Measurements from ENCODE around the gene VSIR. TPM values are rescaled to one million over a fixed set of nuclear protein-coding genes. Genes with fewer than 3 reads are reported as not detected.
A peak's percentile ranks its signal among the peaks of the same experiment; 100 is the strongest.

VSIR gene
- 4.2 and 14.4 TPM in 2 replicates for total RNA-seq (2011; cell fraction: chromatin; rRNA removed; ENCODE audit: low replicate concordance)
- 9.6 and 14.8 TPM in 2 replicates for total RNA-seq (2011; cell fraction: nucleolus; rRNA removed)
- 9.2 and 10.6 TPM in 2 replicates for total RNA-seq (2011; cell fraction: nucleoplasm; rRNA removed)
- total RNA-seq (2014; rRNA removed) (12.7 and 13.1 TPM in 2 replicates), total RNA-seq (2014; rRNA removed; fragmentation: Illumina TruSeq; extraction: Trizol) (2.4 and 3.0 TPM in 2 replicates), total RNA-seq (2015; rRNA removed; fragmentation: Illumina TruSeq; extraction: Trizol) (20.1 and 20.5 TPM in 2 replicates), total RNA-seq (2021) (15.2 and 15.7 TPM in 2 replicates), polyA plus RNA-seq (2011; rRNA removed) (6.3 and 7.9 TPM in 2 replicates), polyA plus RNA-seq (2014; fragmentation: Illumina TruSeq; extraction: Trizol) (12.1 and 15.1 TPM in 2 replicates), polyA plus RNA-seq (2014; fragmentation: Nextera tagmentation; extraction: Ambion mirVana) (under 1 TPM; 0.14 to 0.41 TPM), polyA plus RNA-seq (2014; rRNA removed) (9.3 and 12.6 TPM in 2 replicates), polyA minus RNA-seq (2011; rRNA and poly(A)+ RNA removed) (2.1 and 6.2 TPM in 2 replicates), Bru-seq, nascent RNA (percentile 57 among the genes with signal in this experiment), BruChase-seq, experiment 1, labeled RNA remaining after a 2-hour chase (percentile 50 among the genes with signal in this experiment), BruChase-seq, experiment 2, labeled RNA remaining after a 6-hour chase (percentile 48 among the genes with signal in this experiment)
- polyA plus RNA-seq (2011; cell fraction: cytosol; rRNA removed) = 4.8 and 19.8 TPM in 2 replicates
- 7.5 and 24.7 TPM in 2 replicates for polyA plus RNA-seq (2011; cell fraction: nucleus; rRNA removed)
- polyA plus RNA-seq (2012) = 17.5 and 209 TPM in 2 replicates
- 4.9 and 8.1 TPM in 2 replicates for polyA minus RNA-seq (2011; cell fraction: cytosol; rRNA and poly(A)+ RNA removed)
- 6.1 and 8.9 TPM in 2 replicates for polyA minus RNA-seq (2011; cell fraction: nucleus; rRNA and poly(A)+ RNA removed)
- long read RNA-seq, experiment 1, full-length matches to known transcripts = 2 of 8 reads
- long read RNA-seq, experiment 1, partial matches to known transcripts = 6 of 8 reads
- long read RNA-seq, experiment 1, other reads (novel, unspliced or antisense) = 0 of 8 reads
- long read RNA-seq, experiment 2, full-length matches to known transcripts = 2 of 10 reads
- long read RNA-seq, experiment 2, partial matches to known transcripts = 2 of 10 reads
- long read RNA-seq, experiment 2, other reads (novel, unspliced or antisense) = 6 of 10 reads
- long read RNA-seq, experiment 3, full-length matches to known transcripts = 3 of 5 reads
- long read RNA-seq, experiment 3, partial matches to known transcripts = 1 of 5 reads
- long read RNA-seq, experiment 3, other reads (novel, unspliced or antisense) = 1 of 5 reads

DNA sequence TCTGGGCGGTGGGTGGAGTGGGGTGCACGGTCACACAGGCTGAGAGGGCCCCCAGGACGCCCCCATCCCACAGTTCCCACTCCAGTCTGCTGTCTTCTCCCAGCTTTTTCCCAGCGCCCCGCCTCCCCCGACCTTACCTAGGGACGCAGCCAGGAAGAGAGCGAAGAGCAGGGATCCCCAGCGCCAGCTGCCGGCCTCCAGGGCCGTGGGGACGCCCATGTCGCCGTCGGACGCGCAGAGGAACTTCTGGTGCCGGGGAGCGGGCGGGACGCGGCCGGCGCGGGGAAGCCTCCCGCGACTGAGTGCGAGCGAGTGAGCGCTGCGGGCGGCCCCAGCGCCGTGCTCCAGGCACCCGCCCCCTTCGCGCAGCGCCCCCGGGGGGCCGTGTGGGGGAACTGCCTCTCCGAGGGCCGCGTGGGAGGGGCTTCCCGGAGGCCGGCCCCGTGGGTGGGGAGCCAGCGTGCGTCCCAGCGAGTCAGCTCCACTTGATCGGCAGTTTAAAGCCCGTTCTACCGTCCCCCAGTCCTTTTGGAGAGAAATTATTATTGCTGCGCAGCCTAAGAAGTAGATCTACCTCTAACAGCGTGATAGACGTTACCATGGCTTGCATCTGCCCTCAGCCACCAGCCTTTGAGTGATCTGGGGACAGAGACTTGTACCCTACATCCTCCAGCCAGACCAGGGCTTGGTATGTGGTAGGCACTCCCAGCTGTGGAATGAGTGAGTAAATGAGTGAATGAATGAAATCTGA, at the start of gene VSIR:
TSS of gene VSIR (minus strand) at position 300 of the 751 bp plus-strand sequence. CDS start at position 219, 81 bp downstream.
- H3K9me1 ChIP-seq (ENCODE audit: control insufficient read depth, insufficient read depth, low read length) = no peaks in the 10 kb centered on the region
- WGBS (ENCODE audit: insufficient coverage, low coverage, missing lambda C conversion rate) = 2% methylated on average over 51 of the region's 55 CpGs
- ChIA-PET CTCF (ENCODE audit: low intra/inter-chr PET ratio) (interaction anchor here (0.7 to 1.4 kb wide), 2 partner anchors 33 to 123 kb away, joined by 3 to 5 read pairs; no protein-coding TSS in a partner anchor), POLR2A (interaction anchor here (0.5 to 2.3 kb wide), 16 partner anchors 9 to 286 kb away, joined by 3 to 12 read pairs (median 3); no protein-coding TSS in a partner anchor)
- H3K27me3 ChIP-seq (ENCODE audit: control insufficient read depth in 2 of 2, insufficient read depth in 2 of 2, low read length in 2 of 2) = no peaks in the 10 kb centered on the region
- no peaks in the 10 kb centered on the region; the same call in 2 of the 3 replicates for H3K79me2 ChIP-seq (ENCODE audit: control insufficient read depth, insufficient read depth, low read length)
- ATAC-seq = peak; percentile 97
- H3K9me3 ChIP-seq (replicated peaks; ENCODE audit: control insufficient read depth, insufficient read depth, low read depth, low read length) = no peaks in the 10 kb centered on the region
- H4K20me1 ChIP-seq (replicated peaks; ENCODE audit: control insufficient read depth, insufficient read depth, low read length) = 0 out of 2 replicates have a peak, but pooled peaks cover 3% of the 10 kb centered on the region
- H3K27ac ChIP-seq (ENCODE audit: extremely low read depth, low read depth, low read length) = no peak within 1 kb of the TSS; the same call in 2 of the 3 replicates
- peak; percentile 92 to 100 (median 98) for DNase-seq (ENCODE audit: extremely low read depth in 1 of 4, low spot score in 3 of 4)
- H3K9ac ChIP-seq (ENCODE audit: insufficient read depth in 1 of 2, low read depth in 2 of 2, low read length in 2 of 2) = peak within 1 kb of the TSS; percentile 49 to 90
- no TSS peak for BruUV-seq (replicated peaks)
- H2AFZ ChIP-seq (ENCODE audit: low read depth, low read length) = peak within 1 kb of the TSS; percentile 90
- peak within 1 kb of the TSS; percentile 49 for H3K4me3 ChIP-seq
- in situ Hi-C loops (cut with MboI) = no loop called here
- FAIRE-seq = peak; percentile 90
- H3K4me1 ChIP-seq (replicated peaks in 1 of 2; ENCODE audit: control insufficient read depth in 2 of 2, insufficient read depth in 2 of 2, low read length in 2 of 2) = peaks cover 28 to 35% of the 10 kb centered on the region in 2 experiments
- intact Hi-C loops (cut with micrococcal nuclease) = no loop called here
- H3K36me3 ChIP-seq (ENCODE audit: control insufficient read depth, insufficient read depth, low read length) = no peaks in the 10 kb centered on the region
- peak within 1 kb of the TSS; percentile 88 for H3K4me2 ChIP-seq (ENCODE audit: insufficient read depth, low read length)
- TF ChIP-seq YY1 (IDR thresholded peaks at IDR 0.05; ENCODE audit: borderline replicate concordance in 1 of 3, control insufficient read depth in 1 of 3, extremely low read depth in 1 of 3, insufficient read depth in 3 of 3, insufficient read length in 1 of 3, insufficient replicate concordance in 2 of 3, low read depth in 1 of 3, low read length in 2 of 3) = peak in 2 of 3 experiments; percentile 56 to 57
- 0 out of 2 replicates have a peak, but pooled peaks have one; percentile 98 for TF ChIP-seq RERE (CRISPR knock-in tag; IDR thresholded peaks at IDR 0.05; ENCODE audit: borderline replicate concordance)
- 0 out of 2 replicates have a peak, but pooled peaks have one; percentile 54 for TF ChIP-seq PRMT5 (CRISPR knock-in tag; IDR thresholded peaks at IDR 0.05)
- TF ChIP-seq, protein P1, sequence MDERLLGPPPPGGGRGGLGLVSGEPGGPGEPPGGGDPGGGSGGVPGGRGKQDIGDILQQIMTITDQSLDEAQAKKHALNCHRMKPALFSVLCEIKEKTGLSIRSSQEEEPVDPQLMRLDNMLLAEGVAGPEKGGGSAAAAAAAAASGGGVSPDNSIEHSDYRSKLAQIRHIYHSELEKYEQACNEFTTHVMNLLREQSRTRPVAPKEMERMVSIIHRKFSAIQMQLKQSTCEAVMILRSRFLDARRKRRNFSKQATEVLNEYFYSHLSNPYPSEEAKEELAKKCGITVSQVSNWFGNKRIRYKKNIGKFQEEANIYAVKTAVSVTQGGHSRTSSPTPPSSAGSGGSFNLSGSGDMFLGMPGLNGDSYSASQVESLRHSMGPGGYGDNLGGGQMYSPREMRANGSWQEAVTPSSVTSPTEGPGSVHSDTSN (CRISPR knock-in tag; IDR thresholded peaks at IDR 0.05; ENCODE audit: low read depth) = no peak
- TF ChIP-seq, protein P1 (tag; conservative IDR thresholded peaks at IDR 0.05; ENCODE audit: low read depth) = no peak
